Ovary (tissue), 9 donors: Measurements from ENCODE around the gene HINT2. TPM values are rescaled to one million over a fixed set of nuclear protein-coding genes. Genes with fewer than 3 reads are reported as not detected.

Experiments
- DNase-seq, 5 donors: peaks; one replicate each; pipeline ENCODE4 v3.0.0-alpha.2; 2019 to 2020
- H3K27ac ChIP-seq, 2 donors: fragments of 200-600 bp; one replicate each; pipeline versions ENCODE4 v1.5.1 to v1.8.0; 2019 to 2022
- H3K27me3 ChIP-seq: fragments of 200-600 bp; one replicate; pipeline ENCODE4 v1.8.0; 2022
- H3K36me3 ChIP-seq: fragments of 200-600 bp; sonication (generic); one replicate; pipeline ENCODE4 v1.5.1; 2019
- H3K4me1 ChIP-seq: one replicate; pipeline ENCODE4 v1.8.1; 2013; ENCODE audit warnings: mild to moderate bottlenecking, moderate library complexity; ENCODE audit not compliant: insufficient read depth
- H3K4me3 ChIP-seq: fragments of 200-600 bp; sonication (generic); one replicate; pipeline ENCODE4 v1.5.1; 2017
- H3K9me3 ChIP-seq, 2 donors: fragments of 200-600 bp in 1 of 2; sonication (generic) in 1 of 2; one replicate each; pipeline versions ENCODE4 v1.5.1 to v1.8.1; 2013 to 2019; ENCODE audit warnings: mild to moderate bottlenecking in 1 of 2, moderate library complexity in 1 of 2
- CTCF ChIP-seq, 3 donors: fragments of 450-650 bp in 2 of 3; fragments of 200-600 bp in 1 of 3; IDR thresholded peaks; one replicate each; pipeline versions ENCODE4 v1.5.1 to v1.8.0; 2016 to 2022; ENCODE audit warnings: antibody characterized with exemption in 3 of 3, mild to moderate bottlenecking in 1 of 3
- EP300 ChIP-seq: sonication (generic); formaldehyde crosslinking; IDR thresholded peaks from one replicate; pipeline ENCODE4 v1.6.1; 2017; ENCODE audit warnings: antibody characterized with exemption
- POLR2A ChIP-seq: fragments of 450-650 bp; IDR thresholded peaks from one replicate; pipeline ENCODE4 v1.6.1; 2017; ENCODE audit warnings: antibody characterized with exemption, mild to moderate bottlenecking, moderate library complexity
- WGBS, 3 donors: extraction: QIAGEN DNeasy Blood & Tissue Kit in 1 of 3; methylation state at CpG; one replicate each; pipeline versions ENCODE4 v1.1.5 to v1.1.7; 2013 to 2017; 5-methylcytosine and 5-hydroxymethylcytosine counted together
- intact Hi-C, 4 donors: fragments of 100-400 bp; cut with DNase I; formaldehyde crosslinking; loops; one replicate each; pipeline versions ENCODE4 v1.11.0 to v1.15.1; 2022 to 2023
- polyA plus RNA-seq, 2 donors: library from polyadenylated mRNA; stranded (reverse); fragments of 200-250 nt in 1 of 2; fragments of 350-450 nt in 1 of 2; fragmentation: Illumina TruSeq in 1 of 2; extraction: RNeasy Lipid Tissue Mini Kit (QIAGEN cat#74804) in 1 of 2; gene quantifications; one replicate each; pipeline ENCODE4 v1.2.3, GENCODE V29; 2013 to 2014
- total RNA-seq, 7 donors: library from RNA; depleted of rRNA in 2 of 7; stranded (reverse); fragments of >200 nt in 2 of 7; fragmentation: NEBNext Ultra II Directional in 3 of 7; extraction: Animal tissue kit (Norgen Biotek cat#: 25700) in 3 of 7; gene quantifications; one replicate each; pipeline versions ENCODE4 v1.1.0 to v1.2.4, GENCODE V29; 2016 to 2023
- donor health status: DM: no; HTN: no; CAD: no; lungs with moderate emphysema.
- donor health status: DM: no; HTN: no; CAD: no.
- donor health status: Bipolar disorder and iron deficiency.
- donor health status: DM: yes; HTN: yes; CAD: no.
- donor health status: DM: no; HTN: no; CAD: no.
- donor health status: DM: yes; HTN: yes; CAD: no.

Gene HINT2
- total and polyA plus RNA-seq, 9 donors: 14.9 to 38.0 (median 26.1) TPM

- intact Hi-C loops: no loop called here
- Histone ChIP-seq H3K4me3 (peak within 1 kb of the TSS; percentile 75), H3K36me3 (no peaks in the 10 kb centered on the region), H3K27ac (peak within 1 kb of the TSS; percentile 96 to 98), H3K27me3 (no peaks in the 10 kb centered on the region), H3K9me3 (no peaks in the 10 kb centered on the region), H3K4me1 (peaks cover 13% of the 10 kb centered on the region)
- peak in 2 of 5 donors; percentile 44 to 60 for DNase-seq
- TF ChIP-seq POLR2A (no peak), EP300 (no peak), CTCF (IDR thresholded peaks at IDR 0.05) (no peak)
- 1 to 2% (median 1%) methylated on average over 21 of the region's 21 CpGs for WGBS, 3 donors
These were observed 13.9 kb upstream of the HINT2 start, which contains the start of gene FAM221B for GRCh38 chr9:35828716-35829083. Gene FAM221B, minus strand, starts transcription at chr9:35828732. Its CDS starts 2,571 bp downstream, at chr9:35826161.

DNA sequence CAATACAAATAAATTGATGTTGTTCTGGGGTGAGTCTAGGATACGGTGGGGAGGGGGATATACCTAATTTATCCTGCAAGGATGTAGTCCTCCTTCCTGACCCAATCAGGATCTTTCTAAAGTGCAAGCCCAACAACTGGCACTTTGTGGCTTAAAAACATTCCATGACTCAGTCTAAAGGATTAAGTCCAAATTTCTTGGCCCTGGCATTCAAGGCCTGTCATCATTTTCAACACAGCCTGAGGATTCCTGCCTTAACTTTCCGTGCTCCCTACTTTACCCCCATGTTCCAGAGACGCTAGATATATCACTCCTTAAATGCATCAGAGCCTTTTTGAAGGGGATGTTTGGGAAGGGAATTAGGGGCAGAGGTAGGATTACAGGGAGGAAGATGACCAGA, 12.6 kb upstream of the HINT2 start:
- Histone ChIP-seq H3K27ac (no peak overlapping the region), H3K9me3 (no peaks in the 10 kb centered on the region), H3K27me3 (no peaks in the 10 kb centered on the region), H3K4me1 (peaks cover 13% of the 10 kb centered on the region), H3K36me3 (no peaks in the 10 kb centered on the region), H3K4me3 (no peak overlapping the region)
- no peak for DNase-seq
- WGBS, 3 donors: 76 to 92% (median 84%) methylated on average over 3 of the region's 3 CpGs
- TF ChIP-seq CTCF (IDR thresholded peaks at IDR 0.05) (no peak), POLR2A (no peak), EP300 (no peak)
- intact Hi-C loops: no loop called here

GRCh38 chr9:35826071-35826701, 11.3 kb upstream of the HINT2 start:
- TF ChIP-seq POLR2A (no peak), CTCF (IDR thresholded peaks at IDR 0.05) (peak; percentile 23 to 46 (median 43)), EP300 (no peak)
- Histone ChIP-seq H3K27ac (no peak overlapping the region), H3K27me3 (no peaks in the 10 kb centered on the region), H3K9me3 (no peaks in the 10 kb centered on the region), H3K4me3 (no peak overlapping the region), H3K4me1 (peaks cover 11% of the 10 kb centered on the region), H3K36me3 (no peaks in the 10 kb centered on the region)
- WGBS, 3 donors: 20 to 25% (median 22%) methylated on average over 4 of the region's 4 CpGs
- intact Hi-C loops: no loop called here
- no peak for DNase-seq

DNA sequence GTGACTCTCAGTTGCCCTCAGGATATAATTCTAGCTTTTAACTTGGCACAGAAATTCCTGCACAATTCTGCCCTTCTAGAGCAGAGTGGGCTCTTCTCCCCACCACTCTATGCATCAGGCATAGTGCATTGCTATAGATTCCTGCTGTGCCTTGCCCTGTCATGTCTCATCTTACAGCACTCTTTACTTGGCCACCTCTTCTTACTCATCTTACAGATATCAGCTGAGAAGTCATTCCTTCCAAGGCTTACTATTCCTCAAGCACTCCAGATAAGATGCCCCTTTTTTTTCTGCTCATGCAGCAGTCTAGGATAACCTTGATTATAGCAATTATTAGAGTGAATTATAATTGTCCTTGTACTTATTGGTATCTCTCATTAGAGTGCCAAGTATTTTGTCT, 8.1 kb upstream of the HINT2 start:
- intact Hi-C loops: no loop called here
- H3K36me3 ChIP-seq: no peaks in the 10 kb centered on the region
- H3K27me3 ChIP-seq: no peaks in the 10 kb centered on the region
- no peak overlapping the region for H3K27ac ChIP-seq
- no peaks in the 10 kb centered on the region for H3K9me3 ChIP-seq
- no peaks in the 10 kb centered on the region for H3K4me1 ChIP-seq
- H3K4me3 ChIP-seq: no peak overlapping the region
- no peak for DNase-seq
- no peak for TF ChIP-seq EP300
- TF ChIP-seq CTCF (IDR thresholded peaks at IDR 0.05): no peak
- TF ChIP-seq POLR2A: no peak
